ENCODE data around the gene NFKB1. TPM values are rescaled to one million over a fixed set of nuclear protein-coding genes. Genes with fewer than 3 reads are reported as not detected.
"Not testable (repeated sequence)": the region's sequence is repeated elsewhere in the genome, so short reads cannot be mapped to it uniquely, and the experiment has no call there.

NFKB1 gene, protein sequence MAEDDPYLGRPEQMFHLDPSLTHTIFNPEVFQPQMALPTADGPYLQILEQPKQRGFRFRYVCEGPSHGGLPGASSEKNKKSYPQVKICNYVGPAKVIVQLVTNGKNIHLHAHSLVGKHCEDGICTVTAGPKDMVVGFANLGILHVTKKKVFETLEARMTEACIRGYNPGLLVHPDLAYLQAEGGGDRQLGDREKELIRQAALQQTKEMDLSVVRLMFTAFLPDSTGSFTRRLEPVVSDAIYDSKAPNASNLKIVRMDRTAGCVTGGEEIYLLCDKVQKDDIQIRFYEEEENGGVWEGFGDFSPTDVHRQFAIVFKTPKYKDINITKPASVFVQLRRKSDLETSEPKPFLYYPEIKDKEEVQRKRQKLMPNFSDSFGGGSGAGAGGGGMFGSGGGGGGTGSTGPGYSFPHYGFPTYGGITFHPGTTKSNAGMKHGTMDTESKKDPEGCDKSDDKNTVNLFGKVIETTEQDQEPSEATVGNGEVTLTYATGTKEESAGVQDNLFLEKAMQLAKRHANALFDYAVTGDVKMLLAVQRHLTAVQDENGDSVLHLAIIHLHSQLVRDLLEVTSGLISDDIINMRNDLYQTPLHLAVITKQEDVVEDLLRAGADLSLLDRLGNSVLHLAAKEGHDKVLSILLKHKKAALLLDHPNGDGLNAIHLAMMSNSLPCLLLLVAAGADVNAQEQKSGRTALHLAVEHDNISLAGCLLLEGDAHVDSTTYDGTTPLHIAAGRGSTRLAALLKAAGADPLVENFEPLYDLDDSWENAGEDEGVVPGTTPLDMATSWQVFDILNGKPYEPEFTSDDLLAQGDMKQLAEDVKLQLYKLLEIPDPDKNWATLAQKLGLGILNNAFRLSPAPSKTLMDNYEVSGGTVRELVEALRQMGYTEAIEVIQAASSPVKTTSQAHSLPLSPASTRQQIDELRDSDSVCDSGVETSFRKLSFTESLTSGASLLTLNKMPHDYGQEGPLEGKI
- 35.0 TPM for total RNA-seq

DNA sequence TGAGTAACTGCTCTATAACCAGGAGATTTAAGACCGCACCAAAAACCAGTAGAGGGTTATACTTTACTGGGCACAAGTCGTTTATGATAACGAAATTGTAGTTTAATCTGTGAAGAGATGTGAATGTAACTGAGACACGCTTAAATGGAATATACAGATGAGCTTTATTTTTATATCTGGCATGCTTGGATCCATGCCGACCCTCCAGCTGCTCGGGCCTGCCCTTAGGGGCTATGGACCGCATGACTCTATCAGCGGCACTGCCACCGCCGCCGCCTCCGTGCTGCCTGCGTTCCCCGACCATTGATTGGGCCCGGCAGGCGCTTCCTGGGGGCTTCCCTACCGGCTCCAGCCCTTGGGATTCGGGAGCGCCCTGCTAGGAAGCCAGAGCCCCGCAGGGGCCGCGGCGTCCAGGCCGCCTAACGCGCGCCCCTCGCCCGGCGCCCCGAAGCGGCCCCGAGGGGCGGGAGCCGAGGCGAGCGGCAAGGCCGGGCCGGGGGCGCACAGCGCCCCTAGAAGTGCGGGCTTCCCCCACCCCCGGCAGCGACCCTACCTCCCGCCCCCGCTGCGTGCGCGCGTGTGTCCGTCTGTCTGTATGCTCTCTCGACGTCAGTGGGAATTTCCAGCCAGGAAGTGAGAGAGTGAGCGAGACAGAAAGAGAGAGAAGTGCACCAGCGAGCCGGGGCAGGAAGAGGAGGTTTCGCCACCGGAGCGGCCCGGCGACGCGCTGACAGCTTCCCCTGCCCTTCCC is at the start of gene NFKB1:
Gene NFKB1, plus strand, starts transcription at position 664 of the 751 bp plus-strand sequence. CDS start 24,160 bp downstream, outside the sequence.
- peak; percentile 74 to 94 (median 92) for DNase-seq (ENCODE audit: low read depth in 2 of 3, low spot score in 2 of 3)

- no peak for DNase-seq (ENCODE audit: low read depth in 2 of 3, low spot score in 2 of 3)
These were observed 48.3 kb upstream of the NFKB1 start for GRCh38 chr4:102452854-102453253.

DNA sequence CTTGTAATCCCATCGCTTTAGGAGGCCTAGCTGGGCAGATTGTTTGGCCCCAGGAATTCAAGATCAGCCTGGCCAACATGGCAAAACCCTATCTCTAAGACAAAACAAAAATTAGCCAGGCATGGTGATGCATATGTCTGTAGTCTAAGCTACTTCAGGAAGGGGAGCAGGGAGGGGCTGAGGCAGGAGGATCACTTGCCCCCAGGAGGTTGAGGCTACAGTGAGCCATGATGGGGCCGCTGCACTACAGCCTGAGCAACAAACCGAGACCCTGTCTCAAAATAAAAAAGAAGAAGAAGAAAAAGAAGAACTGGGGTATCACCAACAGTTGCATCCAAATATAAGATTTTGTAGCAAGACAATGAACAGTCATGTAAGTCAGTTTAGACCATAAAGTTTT is 47.3 kb upstream of the NFKB1 start:
- DNase-seq (ENCODE audit: low read depth in 2 of 3, low spot score in 2 of 3): no peak

- peak in 1 of 3 donors; percentile 34 for DNase-seq (ENCODE audit: low read depth in 2 of 3, low spot score in 2 of 3)
These were observed 46.9 kb upstream of the NFKB1 start for GRCh38 chr4:102454268-102454667.

DNA sequence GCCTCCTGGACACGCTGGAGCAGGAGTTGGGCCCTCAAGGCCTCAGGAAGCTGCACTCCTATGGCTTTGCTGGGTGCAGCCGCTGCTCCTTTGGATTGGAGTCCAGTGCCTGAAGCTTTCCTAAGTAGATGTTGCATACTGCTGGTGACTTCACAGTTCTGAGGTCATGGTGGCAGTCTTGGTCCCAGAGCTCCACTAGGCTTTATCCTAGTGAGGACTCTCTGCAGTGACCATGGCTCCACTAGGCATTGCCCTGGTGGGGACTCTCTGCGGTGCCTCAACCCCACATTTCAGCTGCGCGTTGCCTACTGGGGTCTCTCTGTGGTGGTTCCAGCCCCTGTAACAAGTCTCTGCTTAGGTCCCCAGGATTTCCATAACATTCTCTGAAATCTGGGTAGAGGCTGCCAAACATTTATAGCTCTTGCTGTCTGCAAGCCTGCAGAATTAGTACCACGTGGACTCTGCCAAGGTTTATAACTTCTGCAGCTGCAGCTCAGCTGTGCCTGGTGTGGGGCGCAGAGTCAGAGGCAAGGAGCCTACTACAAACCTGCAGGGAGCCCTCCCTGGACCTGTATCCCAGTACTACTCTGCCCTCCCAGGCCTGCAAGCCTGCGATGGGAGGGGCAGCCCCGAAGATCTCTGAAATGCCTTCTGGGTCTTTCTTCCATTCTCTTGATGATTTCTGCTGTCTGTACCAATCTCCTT is 46.0 kb upstream of the NFKB1 start:
- no peak for DNase-seq (ENCODE audit: low read depth in 2 of 3, low spot score in 2 of 3)

- no peak for DNase-seq (ENCODE audit: low read depth in 2 of 3, low spot score in 2 of 3)
These were observed 45.4 kb upstream of the NFKB1 start for GRCh38 chr4:102455750-102456149.

GRCh38 chr4:102466298-102466697 is 34.9 kb upstream of the NFKB1 start:
- no peak for DNase-seq (ENCODE audit: low read depth in 2 of 3, low spot score in 2 of 3)

- no peak for DNase-seq (ENCODE audit: low read depth in 2 of 3, low spot score in 2 of 3)
These were observed 31.4 kb upstream of the NFKB1 start for GRCh38 chr4:102469806-102470205.

DNA sequence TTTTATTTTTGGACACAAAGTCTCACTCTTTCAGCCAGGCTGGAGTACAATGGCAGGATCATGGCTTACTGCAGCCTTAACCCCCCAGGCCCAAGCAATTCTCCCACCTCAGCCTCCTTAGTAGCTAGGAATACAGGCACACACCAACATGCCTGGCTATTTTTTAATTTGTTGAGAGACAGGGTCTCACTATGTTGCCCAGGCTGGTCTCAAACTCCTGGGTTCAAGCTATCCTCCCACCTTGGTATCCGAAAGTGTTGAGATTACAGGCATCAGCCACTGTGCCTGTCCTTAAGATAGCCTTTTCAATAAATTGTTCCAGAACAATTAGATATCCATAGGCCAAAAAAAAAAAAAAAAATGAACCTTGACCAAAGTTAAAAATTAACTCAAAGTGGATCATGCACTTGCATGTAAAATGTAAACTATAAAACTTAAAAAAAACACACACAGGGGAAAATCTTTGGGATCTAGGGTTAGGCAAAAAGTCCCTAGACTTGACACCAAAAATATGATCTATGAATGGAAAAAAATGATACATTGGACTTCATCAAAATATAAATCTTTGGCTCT is 28.6 kb upstream of the NFKB1 start:
- DNase-seq (ENCODE audit: low read depth in 2 of 3, low spot score in 2 of 3): no peak

DNA sequence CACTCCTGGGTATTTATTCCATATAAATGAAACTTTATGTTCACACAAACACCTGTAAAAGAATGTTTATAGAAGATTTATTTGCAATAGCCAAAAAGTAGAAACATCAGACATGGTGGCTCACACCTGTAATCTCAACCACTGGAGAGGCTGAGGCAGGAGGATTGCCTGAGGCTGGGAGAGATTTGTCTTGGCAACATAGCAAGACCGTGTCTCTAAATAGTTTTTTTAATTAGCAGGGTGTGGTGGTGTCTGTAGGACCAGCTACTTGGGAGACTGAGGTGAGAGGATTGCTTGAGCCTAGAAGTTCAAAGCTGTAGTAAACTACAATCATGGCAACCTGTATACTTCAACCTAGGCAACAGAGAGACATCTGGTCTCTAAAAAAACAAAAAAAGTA is 27.7 kb upstream of the NFKB1 start:
- DNase-seq (ENCODE audit: low read depth in 2 of 3, low spot score in 2 of 3): no peak

DNA sequence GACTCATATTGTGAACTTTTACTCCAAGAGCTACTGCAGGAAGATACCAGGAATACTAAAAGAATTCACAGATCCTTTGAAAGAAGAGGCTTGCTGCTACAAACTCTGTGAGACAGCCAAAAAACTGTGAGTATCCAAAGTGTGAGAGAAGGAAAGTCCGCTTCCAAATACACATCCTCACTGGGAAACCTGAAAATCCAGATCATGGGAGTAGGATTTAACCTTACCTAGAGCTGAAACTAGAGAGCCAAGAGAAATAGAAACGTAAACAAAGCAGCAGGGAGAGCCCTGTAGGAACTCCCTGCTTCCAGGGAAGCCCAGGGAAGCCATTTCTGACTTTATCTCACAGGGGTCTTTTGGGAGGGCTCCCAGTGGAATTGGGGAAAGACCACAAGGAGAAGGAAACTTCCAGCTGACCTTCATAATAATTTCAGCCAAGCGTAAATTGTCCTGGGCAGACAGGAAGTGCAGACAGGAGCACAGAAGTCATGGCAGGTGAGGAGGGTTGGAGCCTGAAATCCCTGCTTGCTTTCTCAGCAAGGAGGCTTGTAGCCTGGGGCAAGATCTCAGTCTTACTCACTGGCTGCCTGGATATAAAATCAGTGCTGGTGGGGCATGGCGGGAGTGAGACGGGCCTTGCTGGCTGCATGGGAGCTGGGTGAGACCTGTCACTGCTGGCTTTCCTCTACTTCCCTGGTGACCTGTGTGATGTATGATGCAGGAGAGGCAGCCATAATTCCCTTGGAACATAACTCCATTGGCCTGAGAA is 26.2 kb upstream of the NFKB1 start:
- no peak for DNase-seq (ENCODE audit: low read depth in 2 of 3, low spot score in 2 of 3)

DNA sequence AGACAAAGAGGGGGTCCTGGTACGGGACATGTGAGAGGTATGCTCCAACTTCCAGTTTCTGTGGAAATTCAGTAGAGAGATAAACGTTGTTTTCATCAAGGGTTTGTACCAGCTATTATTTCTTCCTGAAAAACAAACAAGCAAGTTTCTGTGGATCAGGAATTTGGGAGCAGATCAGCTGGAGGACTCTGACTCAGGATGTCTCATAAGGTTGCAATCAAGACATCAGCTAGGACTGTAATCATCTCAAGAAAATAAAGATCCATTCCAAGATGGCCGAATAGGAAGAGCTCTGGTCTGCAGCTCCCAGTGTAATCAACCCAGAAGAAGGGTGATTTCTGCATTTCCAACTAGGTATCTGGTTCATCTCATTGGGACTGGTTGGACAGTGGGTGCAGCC is 23.5 kb upstream of the NFKB1 start:
- no peak for DNase-seq (ENCODE audit: low read depth in 2 of 3, low spot score in 2 of 3)

DNA sequence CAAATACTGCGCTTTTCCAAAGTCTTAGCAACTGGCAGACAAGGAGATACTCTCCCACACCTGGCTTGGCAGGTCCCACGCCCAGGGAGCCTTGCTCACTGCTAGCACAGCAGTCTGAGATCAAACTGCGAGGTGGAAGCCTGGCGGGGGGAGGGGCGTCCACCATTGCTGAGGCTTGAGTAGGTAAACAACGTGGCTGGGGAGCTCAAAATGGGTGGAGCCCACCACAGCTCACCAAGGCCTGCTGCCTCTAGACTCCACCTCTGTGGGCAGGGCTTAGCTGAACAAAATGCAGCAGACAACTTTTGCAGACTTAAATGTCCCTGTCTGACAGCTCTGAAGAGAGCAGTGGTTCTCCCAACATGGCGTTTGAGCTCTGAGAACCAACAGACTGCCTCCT is 23.0 kb upstream of the NFKB1 start:
- DNase-seq (ENCODE audit: low read depth in 2 of 3, low spot score in 2 of 3): no peak

- DNase-seq (ENCODE audit: low read depth in 2 of 3, low spot score in 2 of 3): not testable (repeated sequence)
These were observed 21.3 kb upstream of the NFKB1 start for GRCh38 chr4:102479832-102480231.

- no peak for DNase-seq (ENCODE audit: low read depth in 2 of 3, low spot score in 2 of 3)
These were observed 18.0 kb upstream of the NFKB1 start for GRCh38 chr4:102483120-102483519.

DNA sequence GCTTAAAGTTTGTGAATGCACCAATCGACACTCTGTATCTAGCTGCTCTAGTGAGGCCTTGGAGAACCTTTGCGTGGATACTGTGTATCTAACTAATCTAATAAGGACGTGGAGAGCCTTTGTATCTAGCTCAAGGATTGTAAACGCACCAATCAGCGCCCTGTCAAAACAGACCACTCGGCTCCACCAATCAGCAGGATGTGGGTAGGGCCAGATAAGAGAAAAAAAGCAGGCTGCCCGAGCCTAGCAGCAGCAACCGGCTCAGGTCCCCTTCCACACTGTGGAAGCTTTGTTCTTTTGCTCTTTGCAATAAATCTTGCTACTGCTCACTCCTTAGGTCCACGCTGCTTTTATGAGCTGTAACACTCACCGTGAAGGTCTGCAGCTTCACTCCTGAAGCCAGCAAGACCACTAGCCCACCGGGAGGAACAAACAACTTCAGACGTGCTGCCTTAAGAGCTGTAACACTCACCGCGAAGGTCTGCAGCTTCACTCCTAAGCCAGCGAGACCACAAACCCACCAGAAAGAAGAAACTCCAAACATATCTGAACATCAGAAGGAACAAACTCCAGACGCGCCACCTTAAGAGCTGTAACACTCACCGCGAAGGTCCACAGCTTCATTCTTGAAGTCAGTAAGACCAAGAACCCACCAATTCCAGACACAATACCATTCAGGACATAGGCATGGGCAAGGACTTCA is 17.0 kb upstream of the NFKB1 start:
- DNase-seq (ENCODE audit: low read depth in 2 of 3, low spot score in 2 of 3): not testable (repeated sequence)

DNA sequence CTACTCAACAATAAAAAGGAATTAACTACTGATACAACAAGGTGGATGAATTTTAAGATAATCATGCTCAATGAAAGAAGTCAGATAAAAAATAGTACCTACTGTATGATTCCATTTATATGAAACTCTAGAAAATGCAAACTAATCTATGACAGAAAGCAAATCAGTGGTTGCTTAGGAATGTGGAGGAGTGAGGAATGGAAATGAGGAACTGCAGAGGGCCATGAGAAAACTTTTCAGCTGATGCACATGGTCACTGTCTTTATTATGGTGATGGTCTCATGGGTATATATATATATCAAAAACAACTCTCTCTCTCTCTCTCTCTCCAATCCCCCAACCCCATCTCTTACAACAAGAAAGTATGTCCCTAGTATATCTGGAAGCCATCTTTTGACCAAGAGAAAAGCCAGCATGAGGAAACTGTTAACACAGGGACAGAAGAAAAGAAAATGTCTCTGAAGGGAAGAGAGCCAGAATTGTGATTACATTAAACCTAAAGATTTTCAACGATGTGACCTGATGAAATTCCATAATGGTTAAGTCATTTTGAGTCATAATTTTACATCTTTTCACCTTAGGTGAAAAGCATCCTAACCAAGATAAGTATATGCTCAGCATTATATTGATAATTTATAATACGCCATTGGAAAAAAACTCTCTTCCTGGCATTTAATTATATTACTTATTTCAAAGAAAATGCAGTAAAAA is 8.5 kb upstream of the NFKB1 start:
- no peak for DNase-seq (ENCODE audit: low read depth in 2 of 3, low spot score in 2 of 3)

- DNase-seq (ENCODE audit: low read depth in 2 of 3, low spot score in 2 of 3): no peak
These were observed 7.9 kb upstream of the NFKB1 start for GRCh38 chr4:102493257-102493656.
